ENCODE measurements around the gene JMJD8. TPM values are rescaled to one million over a fixed set of nuclear protein-coding genes. Genes with fewer than 3 reads are reported as not detected.
A peak's percentile ranks its signal among the peaks of the same experiment; 100 is the strongest.

Gene JMJD8
- total and polyA plus RNA-seq, 8 donors, result 41.7 to 72.6 (median 45.5) TPM

DNA sequence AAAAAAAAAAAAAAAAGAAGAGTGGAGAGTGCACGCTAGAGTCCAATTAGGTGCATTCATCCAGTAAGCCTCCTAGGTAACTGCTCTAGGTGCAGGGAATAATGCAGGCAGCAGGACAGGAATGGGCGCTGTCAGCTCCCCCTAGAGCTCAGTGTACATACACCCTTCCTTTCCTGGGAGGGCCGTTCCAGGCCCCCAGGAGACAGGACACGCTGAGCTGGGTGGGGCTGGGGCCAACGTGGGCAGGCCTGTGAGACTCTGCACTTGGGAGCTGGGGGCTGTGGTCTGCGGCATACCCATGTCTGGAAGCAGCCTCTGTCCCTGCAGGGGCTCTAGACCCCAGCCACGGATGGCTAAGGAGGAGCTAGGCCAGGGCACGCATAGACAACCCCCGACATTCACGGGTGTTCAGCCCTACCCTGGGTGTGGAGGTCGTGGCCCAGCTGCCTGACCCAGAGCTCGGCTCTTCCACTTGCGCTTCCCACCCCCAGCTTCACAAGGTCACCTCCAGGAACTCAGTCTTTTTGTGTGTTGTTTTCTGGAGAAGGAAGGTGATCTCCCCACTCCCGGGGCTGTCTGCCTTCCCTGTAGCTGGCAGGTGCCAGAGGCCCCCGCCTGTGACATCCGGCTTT is 35.8 kb upstream of the JMJD8 start:
- H3K4me1 ChIP-seq, result peaks cover 14 to 45% of the 10 kb centered on the region in 2 donors
- DNase-seq (no peak), ATAC-seq (no peak)
- peaks cover 0 to 42% of the 10 kb centered on the region in 2 donors for H3K27me3 ChIP-seq
- H3K27ac ChIP-seq, result peak overlapping the region; percentile 86 to 87
- H3K36me3 ChIP-seq, result peaks cover 0 to 4% of the 10 kb centered on the region in 2 donors
- H3K4me3 ChIP-seq, result peak overlapping the region; percentile 77 to 80
- intact Hi-C loops (cut with DNase I), result no loop called here
- TF ChIP-seq CTCF (IDR thresholded peaks at IDR 0.05), result no peak
- no peaks in the 10 kb centered on the region for H3K9me3 ChIP-seq

GRCh38 chr16:718922-719321 is 34.8 kb upstream of the JMJD8 start:
- intact Hi-C loops (cut with DNase I), result no loop called here
- H3K9me3 ChIP-seq, result no peaks in the 10 kb centered on the region
- no peak for TF ChIP-seq CTCF (IDR thresholded peaks at IDR 0.05)
- peaks cover 17 to 54% of the 10 kb centered on the region in 2 donors for H3K4me1 ChIP-seq
- H3K4me3 ChIP-seq, result no peak overlapping the region
- ATAC-seq (no peak), DNase-seq (no peak)
- peaks cover 0 to 51% of the 10 kb centered on the region in 2 donors for H3K27me3 ChIP-seq
- H3K27ac ChIP-seq, result no peak overlapping the region
- H3K36me3 ChIP-seq, result peaks cover 0 to 4% of the 10 kb centered on the region in 2 donors

- no peak for ATAC-seq
These were observed 34.3 kb upstream of the JMJD8 start for GRCh38 chr16:718389-718788.

DNA sequence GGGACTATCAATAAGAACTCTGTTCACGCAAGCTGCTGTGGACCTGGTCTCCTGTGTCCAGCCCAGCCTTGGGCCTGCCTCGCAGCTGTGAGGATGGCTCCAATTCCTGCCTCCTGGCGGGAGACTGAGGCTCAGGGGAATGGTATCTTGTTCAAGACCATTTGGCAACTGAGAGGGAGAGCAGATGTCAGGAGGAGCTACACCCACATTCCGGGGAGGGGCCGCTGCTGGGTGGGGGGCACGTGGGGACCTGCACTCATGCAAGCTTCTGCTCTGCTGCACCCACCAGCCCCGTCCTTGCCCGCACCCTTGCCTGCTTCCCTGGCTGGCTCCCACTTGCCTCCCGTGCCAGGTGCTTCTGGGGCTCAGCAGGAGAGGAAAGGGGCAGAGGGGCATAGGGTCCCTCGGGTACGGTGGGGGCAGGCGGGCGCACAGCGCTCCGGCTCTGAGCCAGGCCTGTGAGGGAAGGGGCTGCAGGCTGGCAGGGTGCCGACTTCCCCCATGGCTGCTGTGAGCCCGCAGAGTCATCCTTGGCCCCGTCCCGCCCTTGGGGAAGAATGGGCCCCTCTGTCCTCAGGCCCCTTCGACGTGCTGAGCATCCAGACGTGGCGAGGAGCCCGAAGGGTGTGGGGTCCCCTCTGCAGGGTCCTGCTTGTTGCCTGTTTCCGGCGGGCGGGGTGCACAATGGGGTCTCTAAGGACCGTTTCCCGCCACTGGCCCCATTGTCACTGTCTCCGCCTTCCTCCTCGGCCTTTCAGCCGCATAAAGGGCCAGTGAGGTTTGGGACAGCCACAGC is 33.5 kb upstream of the JMJD8 start:
- H3K4me1 ChIP-seq, result peaks cover 17 to 56% of the 10 kb centered on the region in 2 donors
- no peak overlapping the region for H3K4me3 ChIP-seq
- H3K27ac ChIP-seq, result no peak overlapping the region
- ATAC-seq, result no peak
- peaks cover 0 to 59% of the 10 kb centered on the region in 2 donors for H3K27me3 ChIP-seq
- peaks cover 0 to 4% of the 10 kb centered on the region in 2 donors for H3K36me3 ChIP-seq
- no peak for TF ChIP-seq CTCF (IDR thresholded peaks at IDR 0.05)
- intact Hi-C loops (cut with DNase I), result no loop called here
- H3K9me3 ChIP-seq, result no peaks in the 10 kb centered on the region
- no peak for DNase-seq

More at GRCh38 chr16:718389-718788, 34.3 kb upstream of the JMJD8 start:
- intact Hi-C loops (cut with DNase I), result no loop called here
- Histone ChIP-seq H3K27me3 (peaks cover 0 to 57% of the 10 kb centered on the region in 2 donors), H3K4me1 (peaks cover 17 to 54% of the 10 kb centered on the region in 2 donors), H3K4me3 (no peak overlapping the region), H3K27ac (no peak overlapping the region), H3K36me3 (peaks cover 0 to 4% of the 10 kb centered on the region in 2 donors), H3K9me3 (no peaks in the 10 kb centered on the region)
- DNase-seq, result no peak
- no peak for TF ChIP-seq CTCF (IDR thresholded peaks at IDR 0.05)

DNA sequence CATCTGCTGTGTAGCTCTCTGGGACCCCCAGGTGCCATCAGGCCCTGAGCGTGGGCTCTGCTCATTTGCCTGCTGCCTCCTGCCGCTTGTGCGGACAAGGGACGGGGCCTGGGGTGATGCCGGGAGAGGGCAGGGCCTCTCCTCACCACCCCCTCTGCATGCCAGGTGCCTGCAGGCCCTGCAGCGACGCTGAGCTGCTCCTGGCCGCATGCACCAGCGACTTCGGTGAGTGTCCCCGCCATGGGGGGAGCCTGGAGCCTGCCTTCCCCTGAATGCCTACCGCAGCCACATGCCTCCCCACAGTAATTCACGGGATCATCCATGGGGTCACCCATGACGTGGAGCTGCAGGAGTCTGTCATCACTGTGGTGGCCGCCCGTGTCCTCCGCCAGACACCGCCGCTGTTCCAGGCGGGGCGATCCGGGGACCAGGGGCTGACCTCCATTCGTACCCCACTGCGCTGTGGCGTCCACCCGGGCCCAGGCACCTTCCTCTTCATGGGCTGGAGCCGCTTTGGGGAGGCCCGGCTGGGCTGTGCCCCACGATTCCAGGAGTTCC is 32.7 kb upstream of the JMJD8 start:
- Histone ChIP-seq H3K4me3 (no peak overlapping the region), H3K27ac (no peak overlapping the region), H3K27me3 (peaks cover 0 to 67% of the 10 kb centered on the region in 2 donors), H3K9me3 (no peaks in the 10 kb centered on the region), H3K4me1 (peaks cover 17 to 56% of the 10 kb centered on the region in 2 donors), H3K36me3 (no peaks in the 10 kb centered on the region)
- intact Hi-C loops (cut with DNase I), result no loop called here
- ATAC-seq, result no peak
- no peak for TF ChIP-seq CTCF (IDR thresholded peaks at IDR 0.05)
- DNase-seq, result no peak

Measured in left lung (tissue), 10 donors.